Kidney (tissue), 14 donors: ENCODE results near the gene DNMT3L. TPM values are rescaled to one million over a fixed set of nuclear protein-coding genes. Genes with fewer than 3 reads are reported as not detected.

Experiments
- DNase-seq, 5 donors: peaks; one replicate each; pipeline ENCODE4 v3.0.0-alpha.2; 2013 to 2020
- FAIRE-seq: peaks from 2 replicates; lab custom pipeline; 2012; peaks lifted over from hg19 to GRCh38; lab: Jason Lieb, UNC
- H3K27ac ChIP-seq, 2 donors: one replicate each; pipeline ENCODE4 v1.7.0; 2013; ENCODE audit warnings: low read depth in 2 of 2, low read length in 2 of 2, inconsistent platforms in 1 of 2
- H3K27me3 ChIP-seq: one replicate; pipeline ENCODE4 v1.7.1; 2013; ENCODE audit warnings: low read length, inconsistent platforms; ENCODE audit not compliant: control insufficient read depth, insufficient read depth
- H3K36me3 ChIP-seq, 3 donors: one replicate each; pipeline versions ENCODE4 v1.7.0 to v1.7.1; 2013; ENCODE audit warnings: low read length in 3 of 3, control low read depth in 1 of 3, inconsistent platforms in 1 of 3; ENCODE audit not compliant: insufficient read depth in 3 of 3, control insufficient read depth in 2 of 3
- H3K4me1 ChIP-seq, 3 donors: one replicate each; pipeline versions ENCODE4 v1.7.0 to v1.7.1; 2013; ENCODE audit warnings: low read length in 3 of 3, inconsistent platforms in 1 of 3, low read depth in 1 of 3; ENCODE audit not compliant: control insufficient read depth in 2 of 3, insufficient read depth in 2 of 3
- H3K4me3 ChIP-seq, 3 donors: one replicate each; pipeline versions ENCODE4 v1.7.0 to v1.8.1; 2013; ENCODE audit warnings: low read length in 3 of 3, control low read depth in 1 of 3, inconsistent platforms in 1 of 3
- H3K9ac ChIP-seq, 3 donors: one replicate each; pipeline versions ENCODE4 v1.7.0 to v1.7.1; 2013; ENCODE audit warnings: low read length in 3 of 3, control low read depth in 1 of 3, inconsistent platforms in 1 of 3
- H3K9me3 ChIP-seq, 3 donors: one replicate each; pipeline versions ENCODE4 v1.7.0 to v1.7.1; 2013; ENCODE audit warnings: low read length in 3 of 3, control low read depth in 1 of 3, inconsistent platforms in 1 of 3; ENCODE audit not compliant: control insufficient read depth in 2 of 3, insufficient read depth in 1 of 3
- CTCF ChIP-seq: IDR thresholded peaks from 3 replicates; pipeline ENCODE4 v1.5.1; 2012; ENCODE audit warnings: mild to moderate bottlenecking, moderate library complexity, borderline replicate concordance; ENCODE audit not compliant: insufficient read depth; ENCODE audit errors: extremely low read depth
- intact Hi-C: fragments of 100-400 bp; cut with DNase I; formaldehyde crosslinking; loops from one replicate; pipeline ENCODE4 v1.11.1; 2022
- polyA plus RNA-seq: library from polyadenylated mRNA; stranded (reverse); fragments of 350-450 nt; fragmentation: Illumina TruSeq; extraction: RNeasy Lipid Tissue Mini Kit (QIAGEN cat#74804); gene quantifications from one replicate; pipeline ENCODE4 v1.2.3, GENCODE V29; 2014; ENCODE audit warnings: low read depth, low replicate concordance; ENCODE audit not compliant: insufficient read depth
- total RNA-seq: library from RNA; stranded (reverse); fragmentation: NEBNext Ultra II Directional; extraction: Animal tissue kit (Norgen Biotek cat#: 25700); gene quantifications from one replicate; pipeline ENCODE4 v1.2.1, GENCODE V29; 2021
- donor health status: control.
- donor health status: control.
- donor health status: control.
- donor health status: control.
- donor health status: control.
- donor health status: DM: yes; HTN: yes; CAD: no.
- donor health status: Normal renal cell carcinoma (clear cell type).

Gene DNMT3L
- total and polyA plus RNA-seq, 2 donors from 2014 or later, result 0.47 TPM; not detected in 1

GRCh38 chr21:44300262-44300959 is 38.7 kb upstream of the DNMT3L start:
- Histone ChIP-seq H3K27ac (peak overlapping the region; percentile 72 to 96), H3K9ac (peak overlapping the region in 2 of 3 donors; percentile 75 to 81), H3K4me1 (peaks cover 0 to 43% (median 23%) of the 10 kb centered on the region in 3 donors), H3K9me3 (no peaks in the 10 kb centered on the region), H3K4me3 (peak overlapping the region; percentile 51 to 77 (median 71)), H3K27me3 (no peaks in the 10 kb centered on the region), H3K36me3 (no peaks in the 10 kb centered on the region)
- TF ChIP-seq CTCF, result no peak
- FAIRE-seq, result no peak
- DNase-seq, result peak; percentile 50 to 94 (median 81)
- intact Hi-C loops, result no loop called here

GRCh38 chr21:44299458-44300261 is 38.0 kb upstream of the DNMT3L start, which contains the start of gene PFKL:
TSS of gene PFKL (plus strand) at chr21:44300053. CDS start at chr21:44300106, 53 bp downstream.
- Histone ChIP-seq H3K9me3 (no peaks in the 10 kb centered on the region), H3K27ac (peak within 1 kb of the TSS; percentile 96 to 98), H3K27me3 (no peaks in the 10 kb centered on the region), H3K4me1 (peaks cover 0 to 43% (median 16%) of the 10 kb centered on the region in 3 donors), H3K4me3 (peak within 1 kb of the TSS; percentile 51 to 77 (median 71)), H3K9ac (peak within 1 kb of the TSS in 2 of 3 donors; percentile 77 to 81), H3K36me3 (no peaks in the 10 kb centered on the region)
- intact Hi-C loops, result no loop called here
- FAIRE-seq, result no peak
- DNase-seq, result peak; percentile 70 to 92 (median 81)
- TF ChIP-seq CTCF, result no peak

DNA sequence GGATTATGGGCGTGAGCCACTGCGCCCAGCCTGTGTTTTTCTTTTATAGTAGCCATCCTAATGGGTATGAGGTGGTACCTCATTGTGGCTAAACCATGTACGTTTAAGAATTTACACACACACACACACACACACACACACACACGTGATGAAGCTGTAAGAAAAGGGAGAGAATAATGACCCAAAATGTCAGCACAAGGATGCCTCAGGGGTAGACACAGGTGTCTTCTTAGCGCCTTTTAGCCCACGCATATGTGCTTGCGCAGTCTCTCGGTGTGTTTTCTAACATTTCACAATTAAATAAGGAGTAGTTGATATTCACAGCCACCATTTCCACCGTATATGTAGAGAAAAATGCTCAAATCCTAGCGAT is 37.4 kb upstream of the DNMT3L start:
- FAIRE-seq, result no peak
- H3K27ac ChIP-seq, result peak overlapping the region; percentile 96 to 98

More for the DNA sequence above, 37.4 kb upstream of the DNMT3L start:
- no peaks in the 10 kb centered on the region for H3K9me3 ChIP-seq
- DNase-seq, result peak in 1 of 5 donors; percentile 41
- intact Hi-C loops, result no loop called here
- H3K4me1 ChIP-seq, result peaks cover 0 to 38% (median 12%) of the 10 kb centered on the region in 3 donors
- H3K4me3 ChIP-seq, result peak overlapping the region; percentile 30 to 53 (median 53)
- H3K27me3 ChIP-seq, result no peaks in the 10 kb centered on the region
- no peaks in the 10 kb centered on the region for H3K36me3 ChIP-seq
- peak overlapping the region in 2 of 3 donors; percentile 34 to 77 for H3K9ac ChIP-seq
- no peak for TF ChIP-seq CTCF
